Neural crest cell (in vitro differentiated cells): ENCODE results near the gene ZNF497. TPM values are rescaled to one million over a fixed set of nuclear protein-coding genes. Genes with fewer than 3 reads are reported as not detected.
A peak's percentile ranks its signal among the peaks of the same experiment; 100 is the strongest.

ENCODE experiments used
- DNase-seq: peaks from one replicate; pipeline ENCODE4 v3.0.0; 2021; ENCODE audit warnings: low read depth, mixed read lengths, low spot score
- H3K27ac Mint-ChIP-seq: one replicate; pipeline ENCODE4 v1.8.0; 2021; ENCODE audit warnings: mild to moderate bottlenecking, mixed read lengths; ENCODE audit not compliant: unreplicated experiment
- H3K27me3 Mint-ChIP-seq: 2 replicates; pipeline ENCODE4 v1.8.0; 2021; ENCODE audit warnings: low read depth, mild to moderate bottlenecking, mixed read lengths
- H3K36me3 Mint-ChIP-seq: 2 replicates; pipeline ENCODE4 v1.8.0; 2021; ENCODE audit warnings: low read depth, mild to moderate bottlenecking, mixed read lengths
- H3K4me1 Mint-ChIP-seq: 2 replicates; pipeline ENCODE4 v1.8.0; 2021; ENCODE audit warnings: mixed read lengths
- H3K4me3 Mint-ChIP-seq: one replicate; pipeline ENCODE4 v1.8.0; 2021; ENCODE audit warnings: mild to moderate bottlenecking, mixed read lengths
- H3K9me3 Mint-ChIP-seq: 2 replicates; pipeline ENCODE4 v1.8.0; 2021; ENCODE audit warnings: mixed read lengths
- CTCF ChIP-seq: fragments of 200-600 bp; sonication (generic); conservative IDR thresholded peaks from 2 replicates; pipeline ENCODE4 v1.5.0; 2021; ENCODE audit warnings: antibody characterized with exemption, mild to moderate bottlenecking
- total RNA-seq: library from RNA; stranded (reverse); gene quantifications from 2 replicates; pipeline ENCODE4 v1.2.1, GENCODE V29; 2021

The ZNF497 gene
- total RNA-seq, 1 donor from 2014 or later: 8.4 TPM

- Mint-ChIP-seq H3K9me3 (no peaks in the 10 kb centered on the region), H3K27me3 (peaks cover 4% of the 10 kb centered on the region), H3K4me1 (peaks cover 36% of the 10 kb centered on the region), H3K36me3 (peaks cover 15% of the 10 kb centered on the region), H3K4me3 (peak overlapping the region; percentile 99), H3K27ac (no peak overlapping the region)
- TF ChIP-seq CTCF: no peak
- DNase-seq: no peak
Measured at GRCh38 chr19:58388175-58388526, 25.6 kb upstream of the ZNF497 start.

- H3K4me3 Mint-ChIP-seq: peak overlapping the region; percentile 99
- peaks cover 15% of the 10 kb centered on the region for H3K36me3 Mint-ChIP-seq
- peaks cover 36% of the 10 kb centered on the region for H3K4me1 Mint-ChIP-seq
- DNase-seq: no peak
- no peak for TF ChIP-seq CTCF
- H3K27ac Mint-ChIP-seq: peak overlapping the region; percentile 100
- peaks cover 4% of the 10 kb centered on the region for H3K27me3 Mint-ChIP-seq
- no peaks in the 10 kb centered on the region for H3K9me3 Mint-ChIP-seq
Measured at GRCh38 chr19:58387338-58388174, 25.0 kb upstream of the ZNF497 start.

- Mint-ChIP-seq H3K27ac (peak within 1 kb of the TSS; percentile 100), H3K36me3 (peaks cover 15% of the 10 kb centered on the region), H3K4me3 (peak within 1 kb of the TSS; percentile 99), H3K27me3 (peaks cover 4% of the 10 kb centered on the region), H3K4me1 (peaks cover 36% of the 10 kb centered on the region), H3K9me3 (no peaks in the 10 kb centered on the region)
- DNase-seq: peak; percentile 87
- no peak for TF ChIP-seq CTCF
Measured at GRCh38 chr19:58386576-58387337, 24.2 kb upstream of the ZNF497 start, which contains the start of gene RPS5. Gene RPS5 (plus strand): TSS chr19:58387269. CDS start chr19:58388138, 869 bp downstream.

GRCh38 chr19:58385891-58386575, 23.5 kb upstream of the ZNF497 start:
- Mint-ChIP-seq H3K27ac (peak overlapping the region; percentile 100), H3K4me1 (peaks cover 39% of the 10 kb centered on the region), H3K36me3 (peaks cover 15% of the 10 kb centered on the region), H3K9me3 (no peaks in the 10 kb centered on the region), H3K4me3 (peak overlapping the region; percentile 99), H3K27me3 (peaks cover 4% of the 10 kb centered on the region)
- no peak for TF ChIP-seq CTCF
- no peak for DNase-seq

- no peaks in the 10 kb centered on the region for H3K9me3 Mint-ChIP-seq
- H3K27me3 Mint-ChIP-seq: peaks cover 4% of the 10 kb centered on the region
- peaks cover 36% of the 10 kb centered on the region for H3K4me1 Mint-ChIP-seq
- H3K27ac Mint-ChIP-seq: peak overlapping the region; percentile 87
- H3K36me3 Mint-ChIP-seq: peaks cover 10% of the 10 kb centered on the region
- H3K4me3 Mint-ChIP-seq: peak overlapping the region; percentile 99
- no peak for TF ChIP-seq CTCF
- DNase-seq: no peak
Measured at GRCh38 chr19:58385313-58385890, 22.9 kb upstream of the ZNF497 start.
